HepG2 (cell line): ENCODE results near the gene SLC26A3. TPM values are rescaled to one million over a fixed set of nuclear protein-coding genes. Genes with fewer than 3 reads are reported as not detected.

Experiments used
- ATAC-seq: fragments of 200-7000 bp; cut with Tn5 transposase; 3 replicates; pipeline ENCODE4 v1.9.1; 2020; ENCODE audit warnings: mild to moderate bottlenecking, moderate library complexity
- BruUV-seq: library from RNA; stranded (reverse); fragments of 400-500 nt; replicated peaks from 2 replicates; lab custom pipeline; 2021; lab: Mats Ljungman, UMichigan
- CTCF ChIA-PET: fragments of 300-600 bp; formaldehyde crosslinking; extraction: SDS; loops from one replicate; lab custom pipeline; 2021; ENCODE audit warnings: low total read pairs, inconsistent platforms, low intra/inter-chr PET ratio; lab: Yijun Ruan, JAX
- POLR2A ChIA-PET: fragments of 350-600 bp; sonication (Branson Sonifier 250); formaldehyde crosslinking; loops from one replicate; lab custom pipeline; 2020; ENCODE audit warnings: antibody characterized with exemption, inconsistent platforms; lab: Yijun Ruan, JAX
- DNase-seq: peaks from one replicate; pipeline ENCODE4 v3.0.0-alpha.2; 2015; ENCODE audit warnings: low spot score
- FAIRE-seq: peaks from 3 replicates; lab custom pipeline; 2011; peaks lifted over from hg19 to GRCh38; lab: Jason Lieb, UNC
- H2AFZ ChIP-seq: one replicate; pipeline ENCODE4 v1.6.1; 2011; ENCODE audit warnings: low read length, inconsistent platforms
- H3K27ac ChIP-seq: fragments of 300-600 bp; 3 replicates; pipeline ENCODE4 v1.8.0; 2011; ENCODE audit warnings: mixed run types, mild to moderate bottlenecking, mixed read lengths, low read length, inconsistent platforms; ENCODE audit not compliant: insufficient read depth; ENCODE audit errors: extremely low read length
- H3K27me3 ChIP-seq, 2 experiments: fragments of 200-600 bp in 1 of 2; 2 replicates in 1 of 2; 3 replicates in 1 of 2; pipeline versions ENCODE4 v1.6.0 to v1.8.0; 2011; ENCODE audit warnings: low read length in 2 of 2, mild to moderate bottlenecking in 2 of 2, moderate library complexity in 2 of 2, inconsistent platforms in 1 of 2; ENCODE audit not compliant: insufficient read depth in 2 of 2, control insufficient read depth in 1 of 2
- H3K36me3 ChIP-seq, 2 experiments: fragments of 200-600 bp in 1 of 2; replicated peaks in 1 of 2; 2 replicates in 1 of 2; 3 replicates in 1 of 2; pipeline versions ENCODE4 v1.5.1 to v1.8.0; 2011; ENCODE audit warnings: low read length in 2 of 2, inconsistent platforms in 1 of 2; ENCODE audit not compliant: insufficient read depth in 2 of 2, control insufficient read depth in 1 of 2
- H3K4me1 ChIP-seq: 2 replicates; pipeline ENCODE4 v1.5.1; 2012; ENCODE audit warnings: low read length, inconsistent platforms; ENCODE audit not compliant: insufficient read depth
- H3K4me2 ChIP-seq: 2 replicates; pipeline ENCODE4 v1.6.0; 2011; ENCODE audit warnings: low read depth, low read length, inconsistent platforms
- H3K4me3 ChIP-seq, 3 experiments: fragments of 200-600 bp in 1 of 3; sonication (generic), shearing (Covaris generic) in 1 of 3; replicated peaks in 1 of 3; 2 replicates each; pipeline ENCODE4 v1.5.1; 2011 to 2016; ENCODE audit warnings: low read length in 3 of 3, inconsistent platforms in 2 of 3, low read depth in 2 of 3, mild to moderate bottlenecking in 2 of 3, control low read depth in 1 of 3, mixed read lengths in 1 of 3; ENCODE audit not compliant: insufficient read depth in 1 of 3
- H3K79me2 ChIP-seq: one replicate; pipeline ENCODE4 v1.6.1; 2011; ENCODE audit warnings: low read length, inconsistent platforms; ENCODE audit not compliant: insufficient read depth
- H3K9ac ChIP-seq: 2 replicates; pipeline ENCODE4 v1.6.0; 2011; ENCODE audit warnings: mild to moderate bottlenecking, low read depth, low read length, inconsistent platforms; ENCODE audit not compliant: insufficient read depth
- H3K9me3 ChIP-seq: 2 replicates; pipeline ENCODE4 v1.5.1; 2012; ENCODE audit warnings: mild to moderate bottlenecking, low read length
- H4K20me1 ChIP-seq: 2 replicates; pipeline ENCODE4 v1.6.0; 2011; ENCODE audit warnings: inconsistent platforms, mild to moderate bottlenecking, low read length, moderate library complexity; ENCODE audit not compliant: insufficient read depth
- CREB3 ChIP-seq: sonication (generic); formaldehyde crosslinking; IDR thresholded peaks from 2 replicates; pipeline ENCODE4 v1.5.0; 2020; ENCODE audit warnings: missing genetic modification reagents
- DPF2 ChIP-seq: sonication (generic); formaldehyde crosslinking; IDR thresholded peaks from 2 replicates; pipeline ENCODE4 v1.4.0; 2020; ENCODE audit warnings: mild to moderate bottlenecking, low read depth, missing genetic modification reagents, borderline replicate concordance
- GABPB1 ChIP-seq: IDR thresholded peaks from 2 replicates; pipeline ENCODE4 v1.6.1; 2016; ENCODE audit warnings: mild to moderate bottlenecking, missing genetic modification reagents, moderate library complexity, missing compliant biosample characterization
- LBX2 ChIP-seq: sonication (generic); formaldehyde crosslinking; IDR thresholded peaks from 2 replicates; pipeline ENCODE4 v1.5.0; 2020; ENCODE audit warnings: missing genetic modification reagents, mild to moderate bottlenecking, borderline replicate concordance
- PHF5A ChIP-seq: IDR thresholded peaks from one replicate; pipeline ENCODE4 v1.6.1; 2018; ENCODE audit warnings: low read depth, missing genetic modification reagents; ENCODE audit not compliant: unreplicated experiment
- STAT5B ChIP-seq: sonication (generic); formaldehyde crosslinking; IDR thresholded peaks from 2 replicates; pipeline ENCODE4 v1.4.0; 2020; ENCODE audit warnings: missing genetic modification reagents
- TEAD3 ChIP-seq: optimal IDR thresholded peaks from 2 replicates; pipeline ENCODE3; 2016; ENCODE audit warnings: borderline replicate concordance
- TRAFD1 ChIP-seq: sonication (generic); formaldehyde crosslinking; IDR thresholded peaks from 2 replicates; pipeline ENCODE4 v1.5.1; 2020; ENCODE audit warnings: missing genetic modification reagents, mild to moderate bottlenecking, borderline replicate concordance
- ZFP37 ChIP-seq: sonication (generic); formaldehyde crosslinking; IDR thresholded peaks from 2 replicates; pipeline ENCODE4 v1.4.0; 2020; ENCODE audit warnings: missing genetic modification reagents, borderline replicate concordance
- ZNF383 ChIP-seq: sonication (generic); formaldehyde crosslinking; IDR thresholded peaks from 2 replicates; pipeline ENCODE4 v1.4.0; 2020; ENCODE audit warnings: missing genetic modification reagents, mild to moderate bottlenecking, borderline replicate concordance
- ZNF543 ChIP-seq: sonication (generic); formaldehyde crosslinking; IDR thresholded peaks from 2 replicates; pipeline ENCODE4 v1.4.0; 2020; ENCODE audit warnings: mild to moderate bottlenecking, missing genetic modification reagents
- WGBS: methylation state at CpG from one replicate; pipeline ENCODE4 v1.1.6; 2017; ENCODE audit warnings: low lambda C conversion rate; 5-methylcytosine and 5-hydroxymethylcytosine counted together
- in situ Hi-C: cut with HindIII; loops from 2 replicates; pipeline ENCODE4 v1.10.0; 2017; ENCODE audit warnings: low pct_unique_long_range_greater_than_20kb; ENCODE audit not compliant: extremely low pct_ligation_motif_present
- intact Hi-C: fragments of 100-400 bp; cut with micrococcal nuclease; formaldehyde crosslinking; loops from one replicate; pipeline ENCODE4 v1.10.0; 2022; ENCODE audit not compliant: unreplicated experiment
- polyA plus RNA-seq, 8 experiments: library from polyadenylated mRNA; depleted of rRNA in 3 of 8; stranded (reverse) in 7 of 8; unstranded in 1 of 8; fragments of >200 nt; fragmentation: Illumina TruSeq in 4 of 8; extraction: Trizol in 4 of 8; gene quantifications; 2 replicates each; pipeline versions ENCODE4 v1.2.1 to v1.2.3, GENCODE V29; 2011 to 2016; ENCODE audit warnings: low read depth in 4 of 8, missing spikeins in 1 of 8, mixed read lengths in 1 of 8; ENCODE audit not compliant: insufficient read depth in 1 of 8
- total RNA-seq, 5 experiments: library from RNA; depleted of rRNA; stranded (reverse); fragments of >200 nt; fragmentation: Illumina TruSeq; extraction: Trizol; gene quantifications; 2 replicates each; pipeline ENCODE4 v1.2.3, GENCODE V29; 2016; ENCODE audit warnings: low read depth in 1 of 5

The SLC26A3 gene
- total and polyA plus RNA-seq, 2 of the 13 experiments (the other 11 are each of a cell fraction or from before 2014, with no cell fraction given): 0.11 to 0.30 TPM

GRCh38 chr7:107838024-107838601 lies 35.1 kb upstream of the SLC26A3 start (continued):
- no peak for TF ChIP-seq TRAFD1 (CRISPR knock-in tag)

- Histone ChIP-seq H3K4me1 (no peaks in the 10 kb centered on the region), H3K36me3 (no peaks in the 10 kb centered on the region), H3K9ac (no peak overlapping the region), H3K79me2 (no peaks in the 10 kb centered on the region), H3K27ac (no peak overlapping the region), H2AFZ (no peak overlapping the region), H3K27me3 (peaks cover 0 to 4% of the 10 kb centered on the region in 2 experiments; a peak in 1 of 5 replicates), H3K4me2 (no peak overlapping the region), H4K20me1 (no peaks in the 10 kb centered on the region), H3K9me3 (no peaks in the 10 kb centered on the region), H3K4me3 (no peak overlapping the region)
- ChIA-PET POLR2A (no interaction called here), CTCF (no interaction called here)
- intact Hi-C loops (no loop called here), in situ Hi-C loops (no loop called here)
- no peak for TF ChIP-seq CREB3
- no peak for TF ChIP-seq ZNF543
- no peak for TF ChIP-seq STAT5B (CRISPR knock-in tag)
- no peak for TF ChIP-seq PHF5A
- TF ChIP-seq TEAD3: no peak
- no peak for TF ChIP-seq LBX2 (CRISPR knock-in tag)
- TF ChIP-seq DPF2 (CRISPR knock-in tag): no peak
- TF ChIP-seq ZNF383: no peak
- TF ChIP-seq GABPB1: no peak
- TF ChIP-seq ZFP37: no peak
- ATAC-seq: no peak
- DNase-seq: no peak
- FAIRE-seq: no peak
- BruUV-seq: no TSS peak
- WGBS: 0% methylated on average over 1 of the region's 1 CpG
Observed at GRCh38 chr7:107837145-107837512, 34.1 kb upstream of the SLC26A3 start.
